ENCODE data around the gene GAPDHS.

GAPDHS gene

DNA sequence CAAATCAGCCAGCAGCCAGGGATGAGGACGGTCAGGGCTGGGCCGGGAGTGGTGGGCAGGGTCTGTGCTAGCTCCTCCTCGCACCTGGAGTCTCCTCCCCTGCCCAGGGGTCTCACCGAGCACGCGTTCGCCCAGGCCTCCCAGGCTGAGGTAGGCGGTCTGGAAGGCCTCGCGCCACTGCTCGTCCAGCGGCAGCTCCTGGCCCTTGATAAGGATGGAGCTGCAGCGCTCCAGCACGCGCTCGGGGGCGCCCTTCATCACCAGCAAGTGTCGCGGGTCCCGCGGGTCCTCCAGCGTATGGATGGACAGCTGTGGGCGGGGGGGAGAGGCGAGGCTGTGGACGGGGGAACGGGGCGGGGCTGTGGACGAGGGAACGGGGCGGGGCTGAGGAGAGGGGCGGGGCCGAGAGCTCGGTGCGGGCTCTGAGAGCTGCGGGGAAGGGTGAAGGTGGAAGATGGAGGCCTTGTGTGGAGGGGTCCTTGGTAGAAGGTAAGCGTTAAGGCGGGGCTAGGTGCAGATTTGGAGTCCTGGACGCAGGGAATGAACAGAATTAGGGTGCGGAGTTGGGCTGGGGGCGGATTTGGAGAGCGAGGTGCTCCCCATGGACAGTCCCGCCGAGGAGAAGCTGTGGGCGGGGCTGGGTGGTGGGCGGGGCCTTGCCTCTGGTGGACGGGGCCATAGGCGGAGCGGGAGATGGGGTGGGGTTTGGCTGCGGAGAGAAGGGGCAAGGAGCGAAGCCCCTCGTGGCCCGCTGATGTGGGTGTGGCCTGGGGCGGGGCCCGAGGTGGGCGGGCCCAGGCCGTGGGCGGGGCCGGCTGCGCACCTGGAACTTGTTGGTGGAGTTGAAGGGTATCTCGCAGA, 24.5 kb downstream of the GAPDHS start:
- DNase-seq (ENCODE audit: low read depth), result peak; percentile 16

DNA sequence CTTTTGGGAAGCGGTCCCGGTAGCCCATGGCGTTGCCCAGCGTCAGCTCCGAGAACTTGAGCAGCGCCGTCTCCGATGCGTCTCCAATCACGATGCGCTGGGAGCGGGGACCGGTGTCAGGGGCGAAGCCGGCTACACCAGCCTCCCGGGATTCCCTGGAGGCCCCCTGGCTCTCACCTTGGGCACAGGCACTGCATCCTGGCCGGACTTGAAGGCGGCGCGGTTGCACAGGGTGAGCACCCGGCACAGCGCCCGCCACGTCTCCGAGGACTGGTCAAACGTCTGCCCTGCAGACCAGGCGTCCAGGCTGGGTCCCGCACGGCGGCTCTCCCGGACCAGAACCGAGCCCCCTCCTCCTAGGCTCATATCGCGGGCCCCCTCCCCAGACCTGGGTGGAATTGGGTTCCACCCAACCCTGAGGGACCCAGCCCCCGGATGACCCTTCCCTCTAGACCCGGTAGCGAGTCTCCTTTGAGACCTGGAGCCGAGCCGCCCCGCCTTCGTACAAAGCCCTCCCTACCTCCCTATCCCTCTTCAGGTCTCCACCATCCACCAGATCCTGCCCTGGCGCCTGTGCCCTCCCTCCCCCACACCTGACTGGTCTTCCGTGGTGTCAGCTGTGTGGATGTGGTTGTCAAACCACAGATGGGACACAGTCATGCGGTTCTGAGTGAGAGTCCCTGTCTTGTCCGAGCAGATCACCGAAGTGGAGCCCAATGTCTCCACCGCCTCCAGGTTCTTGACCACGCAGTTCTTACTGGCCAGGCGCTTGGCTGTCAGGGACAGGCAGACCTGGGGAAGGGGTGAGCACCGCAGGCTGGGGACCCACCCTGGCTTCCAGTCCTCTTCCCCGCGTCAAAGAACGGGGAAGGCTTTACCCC, 25.4 kb downstream of the GAPDHS start:
- DNase-seq (ENCODE audit: low read depth), result no peak

DNA sequence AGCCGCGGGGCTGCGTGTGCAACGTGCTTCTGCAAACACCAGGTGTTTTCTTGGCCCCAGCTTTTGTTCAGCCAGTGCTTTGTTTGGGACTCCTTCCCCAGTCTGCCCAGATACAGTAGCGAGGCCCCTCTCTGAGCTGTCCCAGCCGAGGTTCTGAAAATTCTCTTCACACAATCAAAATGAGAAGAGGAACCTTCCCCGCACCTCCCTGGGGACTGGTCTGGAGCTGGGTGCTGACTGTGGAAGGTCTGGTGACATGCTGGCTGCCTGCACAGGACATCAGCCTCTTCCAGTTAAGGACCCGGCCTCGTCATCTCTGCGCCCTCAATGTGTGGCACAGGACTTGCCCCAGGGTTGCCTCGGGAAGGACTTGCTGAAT, 26.0 kb downstream of the GAPDHS start:
- no peak for DNase-seq (ENCODE audit: low read depth)

DNA sequence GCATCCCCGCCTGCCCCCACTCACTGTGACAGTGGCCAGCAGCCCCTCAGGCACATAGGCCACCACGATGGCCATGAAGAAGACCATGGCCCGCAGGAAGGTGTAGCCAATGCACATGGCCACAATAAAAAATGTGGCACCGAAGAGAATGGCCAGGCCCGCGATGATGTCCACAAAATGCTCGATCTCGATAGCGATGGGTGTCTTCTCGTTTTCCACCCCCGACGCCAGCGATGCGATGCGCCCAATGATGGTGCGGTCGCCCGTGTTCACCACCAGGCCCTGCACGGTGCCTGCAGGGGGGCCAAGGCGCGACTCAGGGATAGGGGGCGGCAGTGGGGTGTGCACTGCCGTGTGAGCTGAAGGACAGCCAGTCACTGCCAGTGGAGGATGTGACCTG, 26.5 kb downstream of the GAPDHS start:
- no peak for DNase-seq (ENCODE audit: low read depth)

DNA sequence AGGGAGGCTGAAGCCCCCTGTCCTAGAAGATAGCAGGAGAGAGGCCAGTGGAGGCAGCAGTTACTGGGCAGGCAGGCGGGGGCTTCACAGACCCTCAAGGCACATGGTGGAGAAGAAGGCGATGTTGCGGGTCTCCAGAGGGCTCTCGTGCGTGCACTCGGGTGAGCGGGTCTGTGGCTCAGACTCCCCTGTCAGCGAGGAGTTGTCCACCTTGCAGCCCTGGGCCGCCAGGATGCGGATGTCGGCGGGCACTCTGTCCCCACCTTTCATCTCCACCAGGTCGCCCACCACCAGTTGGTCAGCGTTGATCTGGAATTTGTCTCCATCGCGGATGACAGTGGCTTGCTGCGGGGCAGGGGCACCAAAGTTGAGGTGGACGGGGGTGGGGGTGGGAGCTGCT, 27.0 kb downstream of the GAPDHS start:
- no peak for DNase-seq (ENCODE audit: low read depth)

DNA sequence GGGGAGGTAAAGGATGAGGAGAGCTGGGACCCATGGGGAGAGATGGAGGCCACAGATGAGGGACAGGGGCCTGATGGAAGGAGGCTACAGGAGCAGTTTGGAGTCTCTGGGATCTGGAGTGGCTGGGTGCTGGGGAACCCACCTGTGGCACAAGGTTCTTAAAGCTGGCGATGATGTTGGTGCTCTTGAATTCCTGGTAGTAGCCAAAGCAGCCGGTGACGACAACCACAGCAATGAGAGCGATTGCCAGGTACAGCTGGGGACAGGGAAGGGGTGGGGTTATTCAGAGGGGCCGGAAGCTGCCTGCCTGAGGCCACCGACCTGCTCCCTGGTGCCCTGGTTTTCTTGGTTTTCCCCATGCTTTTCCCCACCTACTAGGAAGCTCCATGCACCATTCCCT, 27.4 kb downstream of the GAPDHS start:
- no peak for DNase-seq (ENCODE audit: low read depth)

DNA sequence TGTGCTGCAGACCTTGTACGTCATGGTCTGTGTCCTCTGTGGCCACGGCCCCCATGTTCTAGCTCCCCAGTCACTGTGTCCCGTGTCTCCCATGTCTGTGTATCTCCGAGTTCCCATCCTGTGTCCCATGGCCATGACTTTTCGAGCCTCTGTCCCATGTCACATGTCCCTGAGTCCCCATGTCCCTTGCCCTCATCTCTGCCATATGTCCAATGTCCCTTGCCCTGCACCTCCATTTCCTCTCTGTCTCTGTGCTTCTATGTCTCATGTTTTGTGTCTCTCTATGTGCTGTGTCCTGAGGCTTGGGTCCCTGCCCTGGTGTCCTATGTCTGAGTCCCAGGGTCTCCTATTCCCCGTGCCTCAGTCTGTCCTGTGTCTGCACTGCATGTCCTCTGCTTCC, 28.2 kb downstream of the GAPDHS start:
- DNase-seq (ENCODE audit: low read depth), result no peak

DNA sequence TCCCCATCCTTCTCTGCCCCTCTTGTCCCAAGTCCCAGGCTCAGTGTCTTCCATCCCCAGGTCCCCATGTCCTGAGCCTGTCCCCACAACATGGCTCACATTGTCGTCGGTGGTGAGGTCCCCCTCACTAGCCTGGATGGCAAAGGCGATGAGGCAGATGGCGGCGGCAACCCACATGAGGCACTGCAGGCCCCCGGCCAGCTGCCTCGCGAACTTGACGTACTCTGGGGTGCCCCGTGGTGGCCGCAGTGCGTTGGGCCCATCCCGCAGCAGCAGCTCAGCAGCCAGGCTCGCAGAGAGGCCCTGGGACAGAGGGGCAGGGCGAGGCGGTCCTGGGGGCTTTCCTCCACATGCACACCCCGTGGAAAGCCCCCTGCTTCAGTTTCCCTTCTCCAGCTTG, 29.1 kb downstream of the GAPDHS start:
- no peak for DNase-seq (ENCODE audit: low read depth)

DNA sequence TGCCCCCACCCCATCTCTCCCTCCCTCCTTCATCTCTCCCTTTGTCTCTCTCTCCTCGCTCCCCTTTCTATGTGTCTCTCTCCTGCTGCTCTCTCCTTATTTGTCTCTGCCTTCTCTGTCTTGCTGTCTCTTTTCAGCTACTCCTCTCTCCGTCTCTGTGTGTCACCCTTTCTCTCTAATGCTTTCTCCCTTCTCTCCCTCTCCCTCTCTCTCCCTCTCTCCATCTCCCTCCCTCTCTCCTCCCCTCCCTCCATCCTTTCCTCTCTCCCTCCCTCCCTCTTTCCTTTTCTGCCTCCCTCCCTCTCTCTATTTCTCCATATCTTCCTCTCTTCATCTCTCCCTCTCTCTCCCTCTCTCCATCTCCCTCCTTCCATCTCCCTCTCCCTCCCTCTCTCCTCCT, 29.5 kb downstream of the GAPDHS start:
- DNase-seq (ENCODE audit: low read depth), result no peak

DNA sequence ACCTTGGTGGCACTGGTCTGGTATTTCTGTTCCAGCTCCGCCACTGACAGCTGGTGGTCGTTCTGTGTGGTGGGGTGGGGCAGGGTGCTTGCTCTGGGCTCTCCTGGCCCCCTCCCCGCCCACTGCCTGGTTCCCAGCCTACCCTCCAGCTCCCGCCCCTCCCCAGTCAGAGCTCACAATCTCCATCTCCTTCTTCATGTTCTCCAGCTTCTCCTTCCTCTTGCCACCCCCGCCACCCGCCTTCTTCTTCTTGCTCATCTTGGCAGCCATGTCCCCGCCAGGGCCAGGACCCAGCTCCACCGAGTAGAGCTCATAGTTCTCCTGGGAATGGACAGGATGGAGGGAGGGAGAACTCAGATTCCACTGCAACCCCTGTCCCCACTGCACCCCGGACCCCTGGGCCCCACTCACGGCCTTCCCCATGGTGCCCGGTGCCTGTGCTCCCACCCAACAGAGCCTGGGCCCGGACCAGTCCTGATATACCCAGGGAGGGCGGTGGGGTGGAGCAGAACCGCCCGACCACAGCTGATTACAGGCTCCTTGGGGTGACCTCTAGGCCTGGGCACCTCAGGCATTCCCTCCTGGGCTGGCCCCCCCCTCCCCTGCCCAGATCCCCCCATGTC, 30.1 kb downstream of the GAPDHS start, which contains the start of gene ATP4A:
Gene ATP4A, minus strand, starts transcription at position 452 of the 623 bp plus-strand sequence. Its CDS starts 29 bp downstream, at position 423.
- DNase-seq (ENCODE audit: low read depth), result no peak

DNA sequence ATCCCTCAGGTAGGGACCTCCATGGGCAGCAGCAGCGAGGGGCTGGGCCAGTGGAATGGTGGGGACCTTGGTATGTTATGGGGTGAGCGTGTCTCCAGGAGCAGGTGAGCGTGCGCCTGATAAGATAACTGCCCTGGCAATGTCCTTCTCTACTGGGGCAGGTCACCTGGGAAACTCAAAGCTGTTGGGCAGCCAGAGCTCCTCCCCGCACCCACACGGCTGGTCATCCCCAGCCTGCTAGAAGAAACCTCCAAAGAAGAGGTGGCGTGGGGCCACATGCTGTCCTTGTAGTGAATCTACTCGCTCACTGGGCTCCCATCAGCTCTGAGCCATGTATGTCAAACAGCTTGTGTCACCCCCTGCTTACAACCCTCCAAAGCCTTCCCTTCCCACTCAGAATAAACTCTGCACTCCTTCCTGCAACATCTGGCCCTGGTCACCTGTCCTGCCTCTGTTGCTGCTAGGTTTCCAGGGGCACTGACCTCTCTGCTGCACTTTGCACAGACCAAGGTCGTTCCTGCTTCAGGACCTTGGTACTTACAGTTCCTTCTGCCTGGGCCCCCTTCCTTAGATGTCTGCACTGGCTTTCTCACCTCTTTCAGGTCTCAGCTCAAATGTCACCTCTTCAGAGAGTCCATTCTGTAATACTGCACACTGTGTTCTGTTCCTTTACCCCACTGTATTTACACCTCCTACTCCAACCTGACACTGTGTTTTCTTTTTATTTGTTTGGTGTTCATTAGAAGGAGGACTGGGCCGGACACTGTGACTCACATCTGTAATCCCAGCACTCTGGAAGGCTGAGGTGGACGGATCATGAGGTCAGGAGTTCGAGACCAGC, 32.0 kb downstream of the GAPDHS start:
- no peak for DNase-seq (ENCODE audit: low read depth)

DNA sequence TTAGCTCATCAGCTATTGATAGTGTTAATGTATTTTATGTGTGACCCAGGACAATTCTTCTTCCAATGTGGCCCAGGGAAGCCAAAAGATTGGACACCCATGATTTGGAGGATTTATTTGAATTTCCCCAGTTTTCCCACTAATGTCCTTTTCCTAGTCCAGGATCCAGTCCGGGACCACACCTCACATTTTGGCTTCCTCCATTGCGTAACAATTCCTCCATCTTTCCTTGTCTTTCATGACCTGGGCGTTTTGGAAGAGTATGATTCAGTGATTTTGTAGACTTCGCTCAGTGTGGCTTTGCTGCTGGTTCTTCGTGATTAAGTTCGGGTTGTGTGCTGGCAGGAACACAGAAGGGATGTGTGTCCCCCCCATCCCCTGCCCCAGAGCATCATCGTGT, 33.5 kb downstream of the GAPDHS start:
- DNase-seq (ENCODE audit: low read depth), result no peak

DNA sequence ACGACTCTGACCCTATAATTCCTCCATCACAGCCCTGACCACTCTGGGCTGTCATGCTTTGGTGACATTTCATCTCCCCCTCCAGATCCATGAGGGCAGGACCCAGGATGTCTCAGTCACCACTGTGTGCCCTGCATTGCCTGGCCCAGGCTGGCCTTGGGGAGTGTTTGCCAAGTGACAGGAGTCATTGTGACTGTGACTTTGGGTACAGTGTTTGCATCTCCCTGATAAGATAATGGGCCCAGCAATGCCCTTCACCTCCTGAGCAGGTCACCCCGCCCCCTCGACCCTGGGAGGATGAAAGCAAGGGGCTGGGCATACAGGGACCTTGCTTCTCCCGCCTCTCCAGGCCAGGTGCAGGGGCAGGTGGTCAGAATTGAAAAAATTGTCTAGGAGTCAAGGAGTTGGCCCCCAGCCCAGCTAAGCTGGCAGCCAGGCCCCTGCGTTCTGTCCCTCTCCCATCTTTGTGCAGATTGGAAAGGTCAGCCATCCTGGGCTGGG, 36.1 kb downstream of the GAPDHS start:
- DNase-seq (ENCODE audit: low read depth), result no peak

DNA sequence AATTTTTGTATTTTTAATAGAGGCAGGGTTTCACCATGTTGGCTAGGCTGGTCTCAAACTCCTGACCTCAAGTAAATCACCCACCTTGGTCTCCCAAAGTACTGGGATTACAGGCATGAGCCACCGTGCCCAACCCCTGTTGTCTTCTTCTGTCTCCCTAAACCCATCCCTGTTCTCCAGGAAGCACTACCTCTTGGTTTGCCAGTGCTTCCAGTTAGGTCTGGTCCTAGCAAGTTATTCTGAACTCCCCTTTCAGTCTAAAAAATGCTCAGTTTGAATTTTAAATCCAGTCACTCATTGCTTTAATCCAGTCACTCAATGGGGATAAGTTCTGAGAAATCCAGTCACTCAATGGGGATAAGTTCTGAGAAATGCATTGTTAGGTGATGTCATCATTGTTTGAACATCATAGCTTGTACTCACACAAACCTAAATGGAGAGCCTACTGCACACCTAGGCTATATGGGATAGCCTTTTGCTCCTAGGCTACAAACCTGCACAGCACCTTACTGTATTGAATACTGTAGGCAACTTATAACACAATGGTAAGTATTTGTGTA, 38.2 kb downstream of the GAPDHS start:
- DNase-seq (ENCODE audit: low read depth), result no peak

DNA sequence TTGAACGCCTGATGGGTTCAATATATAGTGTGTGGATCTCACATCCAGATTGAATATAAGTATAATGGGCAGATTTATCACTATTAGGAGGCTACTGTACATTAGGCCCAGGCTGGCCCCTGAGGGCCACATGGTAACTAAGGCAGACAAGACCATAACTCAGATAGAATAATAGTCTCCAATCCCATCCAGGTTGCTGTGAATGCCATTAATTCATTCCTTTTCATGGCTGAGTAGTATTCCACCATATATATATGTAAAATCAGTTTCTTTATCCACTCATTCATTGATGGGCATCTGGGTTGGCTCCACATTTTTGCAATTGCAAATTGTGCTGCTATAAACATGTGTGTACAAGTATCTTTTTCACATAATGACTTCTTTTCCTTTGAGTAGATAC, 44.7 kb downstream of the GAPDHS start:
- DNase-seq (ENCODE audit: low read depth), result no peak

DNA sequence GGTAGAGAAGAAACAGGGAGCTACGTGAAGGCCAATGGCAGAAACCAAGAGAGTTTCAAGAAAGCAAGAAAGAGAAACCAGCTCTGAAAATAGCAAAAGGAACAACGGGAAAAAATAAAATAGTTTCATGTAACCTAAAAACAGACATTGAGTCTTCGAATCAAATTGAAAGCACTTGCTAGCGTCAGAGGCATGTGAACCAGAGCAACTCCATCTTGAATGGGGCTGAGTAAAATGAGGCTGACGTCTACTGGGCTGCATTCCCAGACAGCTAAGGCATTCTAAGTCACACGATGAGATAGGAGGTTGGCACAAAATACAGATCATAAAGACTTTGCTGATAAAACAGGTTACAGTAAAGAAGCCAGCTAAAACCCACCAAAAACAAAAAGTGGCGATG, 45.5 kb downstream of the GAPDHS start:
- DNase-seq (ENCODE audit: low read depth), result no peak

DNA sequence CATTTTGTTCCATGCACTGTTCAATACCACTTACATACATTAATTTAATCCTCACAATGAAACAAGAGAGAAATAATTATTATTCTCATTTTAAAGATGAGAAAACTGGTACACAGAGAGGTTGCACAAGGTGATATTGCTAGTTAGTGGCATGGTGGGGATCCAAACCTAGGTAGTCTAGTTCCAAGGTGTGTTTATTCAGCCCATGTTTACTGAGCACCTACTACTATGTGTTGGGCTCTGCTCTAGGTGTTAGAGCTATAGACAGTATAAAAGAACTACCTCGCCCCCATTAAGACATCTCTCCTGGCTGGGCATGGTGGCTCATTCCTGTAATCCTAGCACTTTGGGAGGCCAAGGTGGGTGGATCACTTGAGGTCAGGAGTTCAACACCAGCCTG, 49.5 kb downstream of the GAPDHS start:
- DNase-seq (ENCODE audit: low read depth), result no peak

DNA sequence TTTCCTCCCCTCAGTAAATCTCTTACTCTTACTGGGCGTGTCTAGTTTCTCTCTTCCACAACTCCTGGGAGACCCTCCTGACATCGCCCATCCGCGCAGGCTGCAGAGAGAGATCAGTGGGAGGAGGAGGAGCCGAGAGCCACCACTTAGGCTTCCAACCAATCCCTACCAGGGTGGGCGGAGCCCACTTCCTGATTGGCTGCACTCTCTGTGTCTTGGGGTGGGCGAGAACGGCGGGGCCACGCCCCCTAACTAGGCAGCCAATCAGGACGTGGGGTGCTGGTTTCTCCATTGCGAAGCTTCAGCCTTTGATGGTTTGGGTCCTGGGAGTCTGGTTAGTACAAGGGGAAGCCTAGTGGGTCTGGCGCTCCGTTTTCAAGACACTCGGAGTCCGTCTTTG, 52.6 kb downstream of the GAPDHS start, which contains the start of gene PMIS2:
Gene PMIS2, plus strand, starts transcription at position 326 of the 400 bp plus-strand sequence. CDS start 87 bp downstream, outside the sequence.
- DNase-seq (ENCODE audit: low read depth), result no peak

DNA sequence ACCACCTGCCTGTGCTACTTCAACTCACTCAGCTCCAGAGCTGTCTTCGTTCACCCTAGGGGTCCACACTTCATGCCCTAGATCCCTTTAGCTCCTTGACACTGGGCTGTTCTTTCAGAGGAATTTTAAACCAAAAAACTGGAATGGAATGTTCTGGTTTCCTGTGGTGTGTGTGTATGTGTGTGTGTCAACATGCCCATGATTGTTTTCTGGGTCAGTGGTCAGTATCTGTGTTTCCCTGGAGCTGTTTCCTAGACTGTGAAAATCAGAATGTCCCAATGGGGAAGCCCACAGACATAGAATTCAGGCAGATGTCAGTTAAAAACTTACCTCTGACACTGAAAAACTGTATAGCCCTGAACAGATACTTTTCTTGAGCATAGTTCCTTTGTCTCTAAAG, 54.1 kb downstream of the GAPDHS start:
- no peak for DNase-seq (ENCODE audit: low read depth)

DNA sequence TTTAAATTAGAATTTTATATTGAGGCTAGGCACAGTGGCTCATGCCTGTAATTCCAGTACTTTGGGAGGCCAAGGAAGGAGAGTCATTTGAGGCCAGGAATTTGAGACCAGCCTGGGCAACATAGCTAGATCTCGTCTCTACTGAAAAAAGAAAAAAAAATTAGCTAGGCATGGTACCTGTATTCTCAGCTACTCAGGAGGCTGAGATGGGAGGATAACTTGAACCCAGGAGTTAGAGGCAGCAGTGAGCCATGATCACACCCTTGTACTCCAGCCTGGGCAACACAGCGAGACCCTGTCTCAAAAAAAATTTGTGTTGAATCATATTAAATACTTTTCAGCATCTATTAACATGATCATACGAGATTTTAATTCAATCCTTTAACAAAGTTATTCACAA, 57.6 kb downstream of the GAPDHS start:
- no peak for DNase-seq (ENCODE audit: low read depth)

DNA sequence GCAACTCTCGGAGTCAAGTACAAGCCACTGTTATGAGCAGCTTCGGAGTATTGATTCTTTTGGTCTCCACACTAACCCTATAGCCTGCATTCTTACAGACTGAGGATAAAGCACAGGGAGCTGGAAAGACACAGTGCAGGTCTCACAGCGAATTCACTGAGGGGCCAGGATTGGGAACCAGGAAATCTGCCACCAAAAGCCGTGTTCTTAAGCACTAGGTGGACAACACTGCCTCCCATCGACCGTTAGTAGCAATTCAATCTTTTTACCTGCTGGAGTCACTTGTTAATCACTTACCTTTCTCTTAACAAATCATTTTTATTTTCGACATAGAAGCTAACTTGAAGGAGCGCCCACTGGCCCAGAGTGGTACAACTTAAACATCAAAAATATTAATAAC, 59.0 kb downstream of the GAPDHS start:
- no peak for DNase-seq (ENCODE audit: low read depth)
